ENCODE data around the gene GPC6. TPM values are rescaled to one million over a fixed set of nuclear protein-coding genes. Genes with fewer than 3 reads are reported as not detected.
"Not testable (repeated sequence)": the region's sequence is repeated elsewhere in the genome, so short reads cannot be mapped to it uniquely, and the experiment has no call there.

The GPC6 gene
- total RNA-seq, 2 experiments from 2014 or later, result not detected

- Mint-ChIP-seq H3K9me3 (no peaks in the 10 kb centered on the region), H3K27ac (no peak overlapping the region), H3K36me3 (no peaks in the 10 kb centered on the region), H3K4me3 (no peak overlapping the region), H3K27me3 (no peaks in the 10 kb centered on the region), H3K4me1 (ENCODE audit: low read depth) (no peaks in the 10 kb centered on the region)
- CTCF ChIA-PET, result no interaction called here
- DNase-seq, result no peak
- POLR2A ChIA-PET, result no interaction called here
- intact Hi-C loops (cut with micrococcal nuclease), result no loop called here
Measured at GRCh38 chr13:93318534-93319254, 92.1 kb downstream of the GPC6 start.

GRCh38 chr13:93320942-93321341 lies 94.3 kb downstream of the GPC6 start:
- intact Hi-C loops (cut with micrococcal nuclease), result no loop called here

DNA sequence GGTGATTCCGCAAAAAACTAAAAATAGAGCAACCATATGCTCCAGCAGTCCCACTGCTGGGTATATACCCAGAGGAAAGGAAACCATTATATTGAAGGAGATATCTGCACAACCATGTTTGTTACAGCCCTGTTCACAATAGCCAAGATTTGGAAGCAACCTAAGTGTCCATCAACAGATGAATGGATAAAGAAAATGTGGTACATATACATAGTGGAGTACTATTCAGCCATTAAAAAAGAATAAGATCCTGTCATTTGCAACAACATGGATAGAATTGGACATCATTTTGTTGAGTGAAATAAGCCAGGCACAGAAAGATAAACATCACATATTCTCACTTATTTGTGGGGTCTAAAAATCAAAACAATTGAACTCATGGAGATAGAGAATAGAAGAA lies 97.3 kb downstream of the GPC6 start:
- POLR2A ChIA-PET; H3K4me3 Mint-ChIP-seq; H3K27me3 Mint-ChIP-seq; H3K27ac Mint-ChIP-seq; CTCF ChIA-PET; intact Hi-C loops (cut with micrococcal nuclease); H3K36me3 Mint-ChIP-seq; H3K4me1 Mint-ChIP-seq (ENCODE audit: low read depth); DNase-seq; H3K9me3 Mint-ChIP-seq: not testable (repeated sequence)

More at GRCh38 chr13:93320942-93321341, 94.3 kb downstream of the GPC6 start:
- H3K4me3 Mint-ChIP-seq, result no peak overlapping the region
- no peaks in the 10 kb centered on the region for H3K27me3 Mint-ChIP-seq
- no peaks in the 10 kb centered on the region for H3K9me3 Mint-ChIP-seq
- no peaks in the 10 kb centered on the region for H3K36me3 Mint-ChIP-seq
- DNase-seq, result no peak
- no peaks in the 10 kb centered on the region for H3K4me1 Mint-ChIP-seq (ENCODE audit: low read depth)
- ChIA-PET CTCF (no interaction called here), POLR2A (no interaction called here)
- no peak overlapping the region for H3K27ac Mint-ChIP-seq

- H3K4me3 Mint-ChIP-seq, result no peak overlapping the region
- H3K36me3 Mint-ChIP-seq, result no peaks in the 10 kb centered on the region
- peaks cover 2% of the 10 kb centered on the region for H3K9me3 Mint-ChIP-seq
- no peak for DNase-seq
- CTCF ChIA-PET, result no interaction called here
- H3K4me1 Mint-ChIP-seq (ENCODE audit: low read depth), result no peaks in the 10 kb centered on the region
- H3K27ac Mint-ChIP-seq, result no peak overlapping the region
- H3K27me3 Mint-ChIP-seq, result no peaks in the 10 kb centered on the region
- intact Hi-C loops (cut with micrococcal nuclease), result no loop called here
- POLR2A ChIA-PET, result no interaction called here
Measured at GRCh38 chr13:93325303-93326233, 99.0 kb downstream of the GPC6 start.

DNA sequence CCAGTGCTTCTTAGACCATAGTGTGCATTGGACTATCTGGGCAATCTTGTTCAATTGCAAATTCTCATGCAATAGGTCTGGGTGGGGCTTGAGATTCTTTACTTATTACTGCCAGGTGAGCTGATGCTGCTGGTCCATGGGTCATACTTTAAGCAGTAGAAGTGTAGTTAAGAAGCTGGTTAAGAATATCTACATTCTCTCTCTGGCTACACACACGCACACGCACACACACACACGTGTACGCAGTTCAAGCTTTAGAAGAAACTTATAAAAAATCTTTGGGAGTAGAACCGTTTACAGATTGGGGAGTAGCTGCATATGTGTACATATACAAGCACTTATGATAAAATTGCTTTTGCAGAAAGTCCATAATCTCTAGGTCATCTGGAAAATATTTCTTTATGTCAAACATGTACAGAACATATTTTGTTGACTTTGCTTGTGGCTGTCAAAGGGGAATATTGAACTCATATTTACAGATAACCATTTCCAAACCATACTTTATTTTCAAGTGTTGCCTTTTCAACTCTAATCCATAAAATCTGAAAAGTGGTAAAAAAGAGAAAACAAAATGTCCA lies 99.7 kb downstream of the GPC6 start:
- Mint-ChIP-seq H3K9me3 (peaks cover 2% of the 10 kb centered on the region), H3K27ac (no peak overlapping the region), H3K4me1 (ENCODE audit: low read depth) (no peaks in the 10 kb centered on the region), H3K27me3 (no peaks in the 10 kb centered on the region), H3K4me3 (no peak overlapping the region), H3K36me3 (no peaks in the 10 kb centered on the region)
- CTCF ChIA-PET, result no interaction called here
- intact Hi-C loops (cut with micrococcal nuclease), result no loop called here
- POLR2A ChIA-PET, result no interaction called here
- no peak for DNase-seq

DNA sequence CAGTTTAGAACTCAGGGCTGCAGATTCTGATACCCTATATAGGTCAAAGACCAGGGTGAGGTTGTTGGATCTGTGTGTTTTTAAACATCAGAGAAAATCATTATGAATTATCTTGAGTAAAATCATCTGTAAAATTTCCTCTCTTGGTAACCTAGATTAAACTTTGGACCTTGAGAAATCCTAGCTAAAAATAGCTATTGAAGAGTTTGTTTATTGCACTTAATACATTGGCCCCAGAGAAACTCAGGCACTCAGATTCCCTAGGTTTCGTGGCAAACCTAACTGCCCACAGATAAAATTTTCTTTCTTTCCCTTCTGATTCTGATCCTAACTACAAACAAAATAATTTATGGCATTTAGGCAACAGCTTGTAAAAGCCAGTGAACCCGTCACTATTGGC lies 102.3 kb downstream of the GPC6 start:
- CTCF ChIA-PET, result no interaction called here

GRCh38 chr13:93336728-93337127 lies 110.1 kb downstream of the GPC6 start:
- intact Hi-C loops (cut with micrococcal nuclease), result no loop called here
- ChIA-PET POLR2A (no interaction called here), CTCF (no interaction called here)

More for the DNA sequence above, 102.3 kb downstream of the GPC6 start:
- no peaks in the 10 kb centered on the region for H3K4me1 Mint-ChIP-seq (ENCODE audit: low read depth)
- POLR2A ChIA-PET, result no interaction called here
- DNase-seq, result no peak
- H3K36me3 Mint-ChIP-seq, result no peaks in the 10 kb centered on the region
- H3K27ac Mint-ChIP-seq, result no peak overlapping the region
- no peaks in the 10 kb centered on the region for H3K27me3 Mint-ChIP-seq
- intact Hi-C loops (cut with micrococcal nuclease), result no loop called here
- peaks cover 4% of the 10 kb centered on the region for H3K9me3 Mint-ChIP-seq
- H3K4me3 Mint-ChIP-seq, result no peak overlapping the region

GRCh38 chr13:93338030-93338429 lies 111.4 kb downstream of the GPC6 start:
- Mint-ChIP-seq H3K9me3 (peaks cover 6% of the 10 kb centered on the region), H3K27ac (no peak overlapping the region), H3K4me3 (no peak overlapping the region), H3K27me3 (no peaks in the 10 kb centered on the region), H3K4me1 (ENCODE audit: low read depth) (no peaks in the 10 kb centered on the region), H3K36me3 (no peaks in the 10 kb centered on the region)
- ChIA-PET CTCF (no interaction called here), POLR2A (no interaction called here)
- intact Hi-C loops (cut with micrococcal nuclease), result no loop called here
- DNase-seq, result no peak

More at GRCh38 chr13:93336728-93337127, 110.1 kb downstream of the GPC6 start:
- Mint-ChIP-seq H3K27me3 (no peaks in the 10 kb centered on the region), H3K9me3 (peaks cover 4% of the 10 kb centered on the region), H3K4me3 (no peak overlapping the region), H3K36me3 (no peaks in the 10 kb centered on the region), H3K4me1 (ENCODE audit: low read depth) (no peaks in the 10 kb centered on the region), H3K27ac (no peak overlapping the region)
- no peak for DNase-seq

DNA sequence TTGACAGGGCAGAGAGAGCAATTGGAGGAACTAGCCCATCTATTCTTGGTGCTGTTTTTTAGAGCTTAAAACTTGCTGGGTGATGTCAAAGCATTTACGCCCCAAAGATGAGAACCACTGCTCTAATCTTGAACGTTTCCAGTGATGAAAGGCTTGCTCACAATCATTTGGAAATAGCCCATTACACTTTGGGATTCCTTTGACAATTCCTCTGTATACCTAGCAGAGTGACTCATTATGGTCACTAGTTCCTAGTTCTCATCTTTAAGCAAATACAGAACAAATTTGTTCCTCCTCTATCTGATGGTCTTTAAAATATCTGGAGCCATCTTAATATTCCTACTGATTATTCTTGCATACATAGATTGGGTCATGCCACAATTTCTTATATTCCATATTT lies 112.3 kb downstream of the GPC6 start:
- ChIA-PET POLR2A (no interaction called here), CTCF (no interaction called here)
- Mint-ChIP-seq H3K27me3 (no peaks in the 10 kb centered on the region), H3K36me3 (no peaks in the 10 kb centered on the region), H3K4me3 (no peak overlapping the region), H3K4me1 (ENCODE audit: low read depth) (no peaks in the 10 kb centered on the region), H3K27ac (no peak overlapping the region), H3K9me3 (peaks cover 6% of the 10 kb centered on the region)
- no peak for DNase-seq
- intact Hi-C loops (cut with micrococcal nuclease), result no loop called here

- Mint-ChIP-seq H3K4me3 (no peak overlapping the region), H3K9me3 (peaks cover 6% of the 10 kb centered on the region), H3K27me3 (no peaks in the 10 kb centered on the region), H3K4me1 (ENCODE audit: low read depth) (no peaks in the 10 kb centered on the region), H3K36me3 (no peaks in the 10 kb centered on the region), H3K27ac (no peak overlapping the region)
- DNase-seq, result no peak
- intact Hi-C loops (cut with micrococcal nuclease), result no loop called here
- ChIA-PET CTCF (no interaction called here), POLR2A (no interaction called here)
Measured at GRCh38 chr13:93339550-93339949, 112.9 kb downstream of the GPC6 start.

- no peak for DNase-seq
- Mint-ChIP-seq H3K9me3 (peaks cover 6% of the 10 kb centered on the region), H3K27ac (no peak overlapping the region), H3K4me3 (no peak overlapping the region), H3K4me1 (ENCODE audit: low read depth) (no peaks in the 10 kb centered on the region), H3K27me3 (no peaks in the 10 kb centered on the region), H3K36me3 (no peaks in the 10 kb centered on the region)
- intact Hi-C loops (cut with micrococcal nuclease), result no loop called here
- POLR2A ChIA-PET, result no interaction called here
- CTCF ChIA-PET, result no interaction called here
Measured at GRCh38 chr13:93341517-93341916, 114.9 kb downstream of the GPC6 start.

DNA sequence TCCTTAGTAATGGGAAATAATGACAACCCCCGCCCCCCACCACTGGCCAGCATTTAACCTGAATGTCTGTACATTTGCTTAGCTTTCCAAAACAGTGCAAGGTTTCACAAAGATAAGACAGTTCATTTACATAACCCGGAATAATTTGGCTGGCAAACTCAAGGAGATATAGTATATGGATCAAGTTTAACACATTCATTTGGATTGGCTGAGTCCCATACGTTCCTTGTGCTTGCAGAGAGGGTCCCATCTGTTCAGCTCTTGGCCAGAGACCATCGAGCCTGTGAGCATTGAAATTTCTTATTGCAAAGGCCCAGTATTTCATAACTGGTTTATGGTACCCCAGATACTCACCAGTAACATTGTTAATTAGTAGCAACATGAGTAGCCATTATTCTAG lies 116.5 kb downstream of the GPC6 start:
- Mint-ChIP-seq H3K4me3 (no peak overlapping the region), H3K27ac (no peak overlapping the region), H3K4me1 (ENCODE audit: low read depth) (no peaks in the 10 kb centered on the region), H3K27me3 (no peaks in the 10 kb centered on the region), H3K36me3 (no peaks in the 10 kb centered on the region), H3K9me3 (peaks cover 6% of the 10 kb centered on the region)
- no peak for DNase-seq
- ChIA-PET POLR2A (no interaction called here), CTCF (no interaction called here)
- intact Hi-C loops (cut with micrococcal nuclease), result no loop called here
